SK-N-SH (cell line): Measurements from ENCODE around the gene SGSM2. TPM values are rescaled to one million over a fixed set of nuclear protein-coding genes. Genes with fewer than 3 reads are reported as not detected.

Experiments
- CTCF ChIA-PET: fragments of 300-600, 350-600 bp; formaldehyde crosslinking; extraction: SDS; loops from one replicate; lab custom pipeline; 2021; lab: Yijun Ruan, JAX
- POLR2A ChIA-PET: fragments of 350-600 bp; sonication (Branson Sonifier 250); formaldehyde crosslinking; extraction: SDS; loops from one replicate; lab custom pipeline; 2020; ENCODE audit warnings: antibody characterized with exemption, inconsistent platforms; lab: Yijun Ruan, JAX
- DNase-seq: peaks from one replicate; pipeline ENCODE4 v3.0.0; 2012
- H2AFZ ChIP-seq: fragments of 200-600 bp; sonication (generic); 2 replicates; pipeline ENCODE4 v1.8.1; 2016; ENCODE audit warnings: antibody characterized with exemption, mild to moderate bottlenecking, low read depth
- H3F3A ChIP-seq: fragments of 200-600 bp; sonication (generic); replicated peaks from 2 replicates; pipeline ENCODE3; 2016; ENCODE audit warnings: antibody characterized with exemption, mild to moderate bottlenecking; ENCODE audit not compliant: insufficient read depth
- H3K27ac ChIP-seq, 2 experiments: fragments of 200-500 bp in 1 of 2; fragments of 200-600 bp in 1 of 2; sonication (Bioruptor generic) in 1 of 2; sonication (generic), shearing (Covaris generic) in 1 of 2; 2 replicates each; pipeline versions ENCODE4 v1.5.1 to v1.6.1; 2014 to 2016; ENCODE audit warnings: low read depth in 2 of 2, inconsistent platforms in 1 of 2, low read length in 1 of 2, mild to moderate bottlenecking in 1 of 2, mixed read lengths in 1 of 2
- H3K27me3 ChIP-seq: fragments of 200-600 bp; sonication (generic), shearing (Covaris generic); 2 replicates; pipeline ENCODE4 v1.6.1; 2016; ENCODE audit warnings: mixed run types; ENCODE audit not compliant: insufficient read depth
- H3K36me3 ChIP-seq, 2 experiments: fragments of 200-500 bp in 1 of 2; fragments of 200-600 bp in 1 of 2; sonication (Bioruptor generic) in 1 of 2; sonication (generic) in 1 of 2; replicated peaks in 1 of 2; 2 replicates each; pipeline versions ENCODE3 to v1.5.1; 2014 to 2016; ENCODE audit warnings: low read length in 1 of 2, mild to moderate bottlenecking in 1 of 2; ENCODE audit not compliant: insufficient read depth in 2 of 2, control insufficient read depth in 1 of 2
- H3K4me1 ChIP-seq, 2 experiments: fragments of 200-500 bp in 1 of 2; fragments of 200-600 bp in 1 of 2; sonication (Bioruptor generic) in 1 of 2; sonication (generic), shearing (Covaris generic) in 1 of 2; 2 replicates each; pipeline versions ENCODE4 v1.5.1 to v1.6.1; 2014 to 2016; ENCODE audit warnings: low read depth in 1 of 2, low read length in 1 of 2, mixed run types in 1 of 2; ENCODE audit not compliant: insufficient read depth in 2 of 2, control insufficient read depth in 1 of 2
- H3K4me2 ChIP-seq: fragments of 200-600 bp; sonication (generic), shearing (Covaris generic); 2 replicates; pipeline ENCODE4 v1.6.1; 2017; ENCODE audit warnings: mixed run types
- H3K4me3 ChIP-seq, 2 experiments: fragments of 200-500 bp in 1 of 2; fragments of 200-600 bp in 1 of 2; sonication (Bioruptor generic) in 1 of 2; sonication (generic), shearing (Covaris generic) in 1 of 2; 2 replicates each; pipeline versions ENCODE4 v1.5.1 to v1.8.1; 2014 to 2016; ENCODE audit warnings: low read depth in 2 of 2, inconsistent platforms in 1 of 2, low read length in 1 of 2, mild to moderate bottlenecking in 1 of 2, mixed read lengths in 1 of 2, moderate library complexity in 1 of 2
- H3K79me2 ChIP-seq: fragments of 200-600 bp; sonication (generic); 2 replicates; pipeline ENCODE4 v1.8.1; 2017; ENCODE audit warnings: mild to moderate bottlenecking; ENCODE audit not compliant: insufficient read depth
- H3K9ac ChIP-seq: fragments of 200-600 bp; sonication (generic); 2 replicates; pipeline ENCODE4 v1.6.1; 2017; ENCODE audit warnings: mixed run types
- H3K9me2 ChIP-seq: fragments of 200-600 bp; sonication (generic); 2 replicates; pipeline ENCODE4 v1.6.1; 2017; ENCODE audit warnings: mixed run types
- H3K9me3 ChIP-seq: fragments of 200-600 bp; sonication (generic); 2 replicates; pipeline ENCODE4 v1.6.1; 2017; ENCODE audit warnings: mixed run types, mild to moderate bottlenecking, moderate library complexity
- H4K20me1 ChIP-seq: fragments of 200-600 bp; sonication (generic); 2 replicates; pipeline ENCODE4 v1.6.1; 2017; ENCODE audit warnings: mild to moderate bottlenecking, mixed run types; ENCODE audit not compliant: insufficient read depth
- EZH2phosphoT487 ChIP-seq: fragments of 200-600 bp; sonication (generic); IDR thresholded peaks from 2 replicates; pipeline ENCODE4 v1.6.1; 2017; ENCODE audit warnings: low read depth, mixed run types, mild to moderate bottlenecking, antibody characterized with exemption, moderate library complexity, borderline replicate concordance
- FOXJ3 ChIP-seq: sonication (generic); formaldehyde crosslinking; IDR thresholded peaks from 2 replicates; pipeline ENCODE4 v1.5.1; 2020; ENCODE audit warnings: mild to moderate bottlenecking, missing genetic modification reagents
- GABPA ChIP-seq: IDR thresholded peaks from 2 replicates; pipeline ENCODE4 v1.4.0; 2012; ENCODE audit warnings: low read depth, mild to moderate bottlenecking
- GATA2 ChIP-seq: sonication (generic); formaldehyde crosslinking; IDR thresholded peaks from 2 replicates; pipeline ENCODE4 v1.5.0; 2020; ENCODE audit warnings: mild to moderate bottlenecking, missing genetic modification reagents
- IRF3 ChIP-seq: fragments of 150-350 bp; IDR thresholded peaks from 2 replicates; pipeline ENCODE4 v1.6.1; 2016; ENCODE audit warnings: mild to moderate bottlenecking, low read depth, low read length
- MAX ChIP-seq: IDR thresholded peaks from 2 replicates; pipeline ENCODE4 v1.4.0; 2012; ENCODE audit warnings: low read depth
- NFIC ChIP-seq: IDR thresholded peaks from 2 replicates; pipeline ENCODE4 v1.4.0; 2012; ENCODE audit warnings: borderline replicate concordance
- POLR2AphosphoS5 ChIP-seq: IDR thresholded peaks from 2 replicates; pipeline ENCODE4 v1.6.1; 2012; ENCODE audit warnings: low read depth, low read length
- RAD21 ChIP-seq: IDR thresholded peaks from 2 replicates; pipeline ENCODE4 v1.6.1; 2012; ENCODE audit warnings: mild to moderate bottlenecking, low read length
- REST ChIP-seq: IDR thresholded peaks from 2 replicates; pipeline ENCODE4 v1.6.1; 2012; ENCODE audit warnings: mild to moderate bottlenecking, low read depth, low read length, moderate library complexity
- RXRA ChIP-seq: IDR thresholded peaks from 2 replicates; pipeline ENCODE4 v1.4.0; 2012; ENCODE audit warnings: low read depth, mild to moderate bottlenecking, borderline replicate concordance
- TAF1 ChIP-seq: IDR thresholded peaks from 2 replicates; pipeline ENCODE4 v1.6.1; 2012; ENCODE audit warnings: low read depth, mild to moderate bottlenecking, low read length, moderate library complexity, borderline replicate concordance
- TEAD4 ChIP-seq: IDR thresholded peaks from 2 replicates; pipeline ENCODE4 v1.4.0; 2012; ENCODE audit warnings: mild to moderate bottlenecking, borderline replicate concordance; ENCODE audit not compliant: insufficient read depth
- USF2 ChIP-seq: fragments of 150-350 bp; IDR thresholded peaks from 2 replicates; pipeline ENCODE4 v1.6.1; 2017; ENCODE audit warnings: antibody characterized with exemption, low read length, low read depth, borderline replicate concordance
- WGBS: methylation state at CpG from one replicate; pipeline ENCODE4 v1.1.6; 2017; ENCODE audit warnings: low lambda C conversion rate; 5-methylcytosine and 5-hydroxymethylcytosine counted together
- polyA plus RNA-seq, 3 experiments: library from polyadenylated mRNA; depleted of rRNA; stranded (reverse); fragments of >200 nt; gene quantifications; 2 replicates each; pipeline ENCODE4 v1.2.3, GENCODE V29; 2012

Gene SGSM2
- polyA plus RNA-seq, 1 of the 3 experiments (the other 2 are of a cell fraction), result 85.9 TPM

- DNase-seq, result no peak
- CTCF ChIA-PET, result no interaction called here
- peaks cover 5 to 6% of the 10 kb centered on the region in 2 experiments; a peak in 2 of 4 replicates for H3K4me1 ChIP-seq
- TF ChIP-seq MAX (no peak), GATA2 (CRISPR knock-in tag) (no peak), RXRA (no peak), IRF3 (no peak), GABPA (no peak), TEAD4 (no peak), RAD21 (no peak), TAF1 (no peak), EZH2phosphoT487 (no peak), FOXJ3 (CRISPR knock-in tag) (no peak), POLR2AphosphoS5 (no peak), USF2 (no peak), REST (no peak), NFIC (no peak)
- peaks cover 47% of the 10 kb centered on the region for H4K20me1 ChIP-seq
- H3K27ac ChIP-seq, result no peak overlapping the region
- no peak overlapping the region for H3K9ac ChIP-seq
- H3F3A ChIP-seq, result peaks cover 1% of the 10 kb centered on the region
- H2AFZ ChIP-seq, result no peak overlapping the region
- peaks cover 44 to 45% of the 10 kb centered on the region in 2 experiments for H3K36me3 ChIP-seq
- H3K9me3 ChIP-seq, result no peaks in the 10 kb centered on the region
- H3K4me2 ChIP-seq, result no peak overlapping the region
- no peaks in the 10 kb centered on the region for H3K9me2 ChIP-seq
- peaks cover 93% of the 10 kb centered on the region for H3K79me2 ChIP-seq
- no peak overlapping the region for H3K4me3 ChIP-seq
- POLR2A ChIA-PET, result no interaction called here
- WGBS, result 93% methylated on average over 22 of the region's 22 CpGs
- H3K27me3 ChIP-seq, result no peaks in the 10 kb centered on the region
Measured at GRCh38 chr17:2299756-2300155, 37.5 kb upstream of the SGSM2 start.
